ENCODE data around the gene CDIPT.
"Not testable (repeated sequence)": the region's sequence is repeated elsewhere in the genome, so short reads cannot be mapped to it uniquely, and the experiment has no call there.

CDIPT gene, protein sequence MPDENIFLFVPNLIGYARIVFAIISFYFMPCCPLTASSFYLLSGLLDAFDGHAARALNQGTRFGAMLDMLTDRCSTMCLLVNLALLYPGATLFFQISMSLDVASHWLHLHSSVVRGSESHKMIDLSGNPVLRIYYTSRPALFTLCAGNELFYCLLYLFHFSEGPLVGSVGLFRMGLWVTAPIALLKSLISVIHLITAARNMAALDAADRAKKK

DNA sequence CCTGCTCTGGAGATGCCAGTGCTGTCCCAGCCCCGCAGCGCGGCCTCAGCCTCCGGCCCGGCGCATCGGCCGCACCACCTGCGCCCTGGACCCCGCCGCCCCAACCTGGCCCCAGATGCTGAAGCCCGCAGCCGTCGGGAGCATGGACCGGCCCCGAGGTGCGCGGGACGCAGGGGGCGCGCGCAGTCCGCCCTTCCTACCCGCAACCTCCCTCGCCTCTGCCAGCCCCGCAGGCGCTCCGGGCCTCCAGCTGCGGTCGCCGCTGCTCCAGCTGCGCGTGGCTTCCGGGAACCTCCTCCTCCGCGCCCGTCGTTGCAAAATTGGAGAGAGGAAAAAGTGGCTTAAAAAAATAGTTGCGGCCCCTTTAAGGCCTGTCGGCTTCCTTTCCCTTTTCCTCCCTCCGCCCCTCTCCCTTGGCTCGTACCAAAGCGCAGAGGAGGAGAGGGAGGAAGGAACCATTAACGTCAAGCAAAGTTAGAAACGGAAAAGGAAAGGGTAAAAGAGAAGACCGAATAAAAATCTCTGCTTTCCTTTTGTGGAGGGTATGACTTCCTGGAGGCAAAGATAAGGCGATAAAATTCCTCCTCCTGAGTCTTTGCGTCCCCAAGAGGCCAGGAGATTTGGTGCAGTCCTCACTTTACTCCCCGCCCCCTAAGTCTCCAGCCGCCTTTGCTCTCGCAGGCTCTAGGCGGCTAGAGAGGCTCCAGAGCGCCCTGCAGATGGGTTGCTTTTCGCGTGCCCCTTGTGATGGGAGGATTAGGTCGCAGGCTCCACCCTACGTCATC, at the start of gene CDIPT:
Gene CDIPT, minus strand, starts transcription at position 343 of the 785 bp plus-strand sequence. CDS start 369 bp downstream, outside the sequence.
- peak; percentile 91 for DNase-seq (ENCODE audit: low read depth, low spot score)
- H3K36me3 ChIP-seq (ENCODE audit: insufficient read depth, low read length), result peaks cover 5% of the 10 kb centered on the region; the same call in 1 of the 2 replicates

DNA sequence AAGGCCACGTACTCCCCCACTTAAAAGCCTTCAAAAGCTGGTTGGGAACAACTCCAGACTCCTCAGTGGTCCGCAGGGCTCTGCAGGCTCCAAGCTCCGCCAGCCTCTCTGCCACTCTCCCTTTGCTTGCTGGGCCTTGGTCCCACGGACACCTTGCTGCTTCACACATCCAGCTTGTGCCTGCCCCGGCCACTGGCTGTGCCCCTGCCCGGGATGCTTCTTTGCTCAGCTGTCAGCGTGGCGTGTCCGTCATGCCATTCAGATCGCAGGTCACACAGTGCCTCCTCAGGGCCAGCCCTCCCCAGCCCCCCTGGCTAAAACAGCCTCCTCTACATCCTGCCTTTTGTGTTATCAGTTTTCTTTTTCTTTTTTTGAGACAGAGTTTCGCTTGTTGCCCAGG, 49.1 kb upstream of the CDIPT start:
- H3K27ac ChIP-seq, result no peak overlapping the region
- no peaks in the 10 kb centered on the region for H3K9me3 ChIP-seq (ENCODE audit: low read depth, low read length)
- H3K36me3 ChIP-seq (ENCODE audit: insufficient read depth, low read length), result no peaks in the 10 kb centered on the region
- no peak overlapping the region for H3K9ac ChIP-seq (ENCODE audit: insufficient read length)
- H3K4me3 ChIP-seq, result no peak overlapping the region
- DNase-seq (ENCODE audit: low read depth, low spot score), result no peak
- TF ChIP-seq FOXP2 (optimal IDR thresholded peaks at IDR 0.05; ENCODE audit: control extremely low read depth, extremely low read length, insufficient read depth) (no peak), EZH2 (IDR thresholded peaks at IDR 0.05) (no peak)

More for the DNA sequence above, at the start of gene CDIPT:
- TF ChIP-seq POLR2AphosphoS5 (IDR thresholded peaks at IDR 0.05; ENCODE audit: borderline replicate concordance, low read depth, low read length) (peak; percentile 46), FOXP2 (optimal IDR thresholded peaks at IDR 0.05; ENCODE audit: control extremely low read depth, extremely low read length, insufficient read depth) (no peak)
- Histone ChIP-seq H3K9me3 (ENCODE audit: low read depth, low read length) (no peaks in the 10 kb centered on the region), H3K9ac (ENCODE audit: insufficient read length) (peak within 1 kb of the TSS; percentile 94), H3K4me3 (peak within 1 kb of the TSS; percentile 94), H3K27ac (peak within 1 kb of the TSS; percentile 99)

DNA sequence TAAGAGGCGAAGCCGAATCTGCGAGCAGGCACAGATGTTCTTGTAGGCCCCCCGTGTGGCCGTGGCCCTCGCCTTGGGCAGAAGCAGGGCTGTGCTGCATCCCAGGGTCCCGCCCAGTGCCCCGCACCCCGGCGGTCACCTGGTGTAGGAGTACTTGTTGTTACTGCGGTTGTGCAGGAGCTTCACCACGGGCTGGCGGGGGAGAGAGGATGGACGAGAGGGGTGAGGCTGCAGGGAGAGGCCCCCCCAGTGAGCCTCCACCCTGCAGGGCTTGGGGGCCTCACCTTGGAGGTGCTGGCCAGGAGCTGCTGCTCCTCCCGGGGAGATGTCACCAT, 48.6 kb upstream of the CDIPT start:
- no peaks in the 10 kb centered on the region for H3K36me3 ChIP-seq (ENCODE audit: insufficient read depth, low read length)
- H3K4me3 ChIP-seq, result no peak overlapping the region
- no peak for DNase-seq (ENCODE audit: low read depth, low spot score)
- no peak overlapping the region for H3K9ac ChIP-seq (ENCODE audit: insufficient read length)
- no peak overlapping the region for H3K27ac ChIP-seq
- TF ChIP-seq FOXP2 (optimal IDR thresholded peaks at IDR 0.05; ENCODE audit: control extremely low read depth, extremely low read length, insufficient read depth) (no peak), EZH2 (IDR thresholded peaks at IDR 0.05) (no peak), POLR2AphosphoS5 (IDR thresholded peaks at IDR 0.05; ENCODE audit: borderline replicate concordance, low read depth, low read length) (no peak)
- no peaks in the 10 kb centered on the region for H3K9me3 ChIP-seq (ENCODE audit: low read depth, low read length)

DNA sequence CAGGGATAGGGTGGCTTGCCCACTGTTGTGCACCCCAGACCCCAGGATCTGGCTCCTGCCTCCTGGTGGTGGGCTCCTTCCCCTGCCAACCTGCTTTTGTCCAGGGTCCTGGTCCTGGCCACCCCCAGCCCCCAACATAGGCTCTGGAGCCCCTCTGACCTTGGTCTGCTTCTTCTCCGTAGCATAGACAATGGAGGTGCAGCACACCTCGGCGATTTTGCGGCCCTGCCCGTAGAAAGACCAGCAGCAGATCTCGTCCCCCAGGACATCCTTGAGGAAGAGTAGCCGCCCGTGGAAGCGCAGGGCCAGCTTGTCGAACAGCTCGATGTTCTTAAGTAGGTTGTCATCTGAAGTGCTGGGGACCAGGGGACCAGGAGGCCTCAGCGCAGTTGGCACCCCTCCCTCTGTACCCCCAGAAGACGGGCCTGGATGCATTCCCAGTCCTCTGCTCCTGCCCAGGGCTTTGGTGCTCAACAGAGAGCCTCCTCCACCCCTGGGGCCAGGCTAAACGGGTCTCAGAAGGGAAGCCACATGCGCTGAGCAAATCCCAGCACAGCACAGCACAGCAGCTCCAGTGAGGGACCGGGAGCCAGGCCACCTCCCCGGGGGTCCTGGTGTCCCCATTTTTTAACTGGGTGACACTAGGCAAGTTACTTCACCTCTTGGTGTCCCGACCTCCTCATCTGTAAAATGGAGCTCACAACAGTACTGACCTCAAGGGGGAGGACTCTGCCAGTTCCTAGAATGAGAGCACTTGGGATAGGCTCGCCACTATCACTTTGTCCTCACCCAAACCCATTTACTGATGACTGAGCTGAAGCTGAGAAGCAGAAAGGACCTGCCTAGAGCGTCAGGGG, 48.0 kb upstream of the CDIPT start:
- Histone ChIP-seq H3K36me3 (ENCODE audit: insufficient read depth, low read length) (no peaks in the 10 kb centered on the region), H3K9ac (ENCODE audit: insufficient read length) (no peak overlapping the region), H3K4me3 (no peak overlapping the region), H3K27ac (no peak overlapping the region), H3K9me3 (ENCODE audit: low read depth, low read length) (no peaks in the 10 kb centered on the region)
- TF ChIP-seq POLR2AphosphoS5 (IDR thresholded peaks at IDR 0.05; ENCODE audit: borderline replicate concordance, low read depth, low read length) (no peak), EZH2 (IDR thresholded peaks at IDR 0.05) (no peak), FOXP2 (optimal IDR thresholded peaks at IDR 0.05; ENCODE audit: control extremely low read depth, extremely low read length, insufficient read depth) (no peak)
- no peak for DNase-seq (ENCODE audit: low read depth, low spot score)

DNA sequence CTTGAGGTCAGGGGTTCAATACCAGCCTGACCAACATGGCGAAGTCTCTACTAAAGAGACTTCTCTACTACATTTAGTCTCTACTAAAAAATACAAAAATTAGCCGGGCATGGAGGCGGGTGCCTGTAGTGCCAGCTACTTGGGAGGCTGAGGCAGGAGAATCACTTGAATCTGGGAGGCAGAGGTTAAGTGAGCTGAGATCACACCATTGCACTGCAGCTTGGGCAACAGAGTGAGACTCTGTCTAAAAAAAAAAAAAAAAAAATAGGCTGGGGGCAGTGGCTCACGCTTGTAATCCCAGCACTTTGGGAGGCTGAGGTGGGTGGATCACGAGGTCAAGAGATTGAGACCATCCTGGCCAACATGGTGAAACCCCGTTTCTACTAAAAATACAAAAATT, 46.8 kb upstream of the CDIPT start:
- not testable (repeated sequence) for H3K36me3 ChIP-seq (ENCODE audit: insufficient read depth, low read length); H3K9me3 ChIP-seq (ENCODE audit: low read depth, low read length); H3K27ac ChIP-seq; DNase-seq (ENCODE audit: low read depth, low spot score); H3K9ac ChIP-seq (ENCODE audit: insufficient read length); H3K4me3 ChIP-seq

DNA sequence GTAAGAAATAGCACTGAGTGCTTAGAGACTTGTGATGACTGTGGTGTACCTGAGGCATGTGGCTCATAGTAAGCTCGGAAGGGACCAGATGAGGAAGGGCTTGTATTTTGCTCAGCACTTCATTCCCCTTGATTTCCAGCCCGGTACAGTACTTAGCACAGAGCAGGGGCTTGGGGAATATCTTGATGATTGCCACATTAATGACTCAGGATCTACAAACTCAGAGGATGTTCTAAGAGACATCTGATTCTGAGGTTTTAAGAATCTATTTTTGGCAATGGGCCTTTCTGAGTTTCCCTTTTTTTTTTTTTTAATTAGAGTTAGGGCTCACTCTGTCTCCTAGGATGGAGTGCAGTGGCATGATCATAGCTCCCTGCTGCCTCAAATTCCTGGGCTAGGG, 46.4 kb upstream of the CDIPT start:
- no peaks in the 10 kb centered on the region for H3K36me3 ChIP-seq (ENCODE audit: insufficient read depth, low read length)
- no peak overlapping the region for H3K4me3 ChIP-seq
- TF ChIP-seq EZH2 (IDR thresholded peaks at IDR 0.05), result no peak
- no peak for TF ChIP-seq POLR2AphosphoS5 (IDR thresholded peaks at IDR 0.05; ENCODE audit: borderline replicate concordance, low read depth, low read length)
- TF ChIP-seq FOXP2 (optimal IDR thresholded peaks at IDR 0.05; ENCODE audit: control extremely low read depth, extremely low read length, insufficient read depth), result no peak
- no peak for DNase-seq (ENCODE audit: low read depth, low spot score)
- no peak overlapping the region for H3K9ac ChIP-seq (ENCODE audit: insufficient read length)
- H3K27ac ChIP-seq, result no peak overlapping the region
- no peaks in the 10 kb centered on the region for H3K9me3 ChIP-seq (ENCODE audit: low read depth, low read length)

DNA sequence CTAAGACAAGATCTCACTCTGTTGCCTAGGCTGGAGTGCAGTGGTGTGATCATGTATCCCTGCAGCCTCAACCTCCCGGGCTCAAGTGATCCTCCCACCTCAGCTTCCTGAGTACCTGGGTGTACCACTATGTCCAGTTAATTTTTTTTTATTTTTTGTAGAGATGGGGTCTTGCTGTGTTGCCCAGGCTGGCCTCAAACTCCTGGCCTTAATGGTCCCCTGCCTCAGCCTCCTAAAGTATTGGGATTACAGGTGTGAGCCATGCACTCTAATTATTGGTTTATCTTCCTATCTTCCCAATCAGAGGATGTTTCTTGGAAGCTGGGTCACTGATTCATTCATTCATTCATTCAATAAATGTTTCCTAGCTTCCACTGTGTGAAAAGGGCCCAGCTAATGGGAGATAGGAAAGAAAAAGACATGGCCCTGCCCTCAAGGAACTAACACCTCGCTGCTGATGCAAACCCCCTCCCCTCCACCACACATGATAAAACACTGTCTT, 45.7 kb upstream of the CDIPT start:
- Histone ChIP-seq H3K9ac (ENCODE audit: insufficient read length) (no peak overlapping the region), H3K4me3 (no peak overlapping the region), H3K36me3 (ENCODE audit: insufficient read depth, low read length) (no peaks in the 10 kb centered on the region), H3K27ac (no peak overlapping the region), H3K9me3 (ENCODE audit: low read depth, low read length) (no peaks in the 10 kb centered on the region)
- DNase-seq (ENCODE audit: low read depth, low spot score), result no peak
- TF ChIP-seq FOXP2 (optimal IDR thresholded peaks at IDR 0.05; ENCODE audit: control extremely low read depth, extremely low read length, insufficient read depth), result no peak
- TF ChIP-seq EZH2 (IDR thresholded peaks at IDR 0.05), result no peak
- TF ChIP-seq POLR2AphosphoS5 (IDR thresholded peaks at IDR 0.05; ENCODE audit: borderline replicate concordance, low read depth, low read length), result no peak

DNA sequence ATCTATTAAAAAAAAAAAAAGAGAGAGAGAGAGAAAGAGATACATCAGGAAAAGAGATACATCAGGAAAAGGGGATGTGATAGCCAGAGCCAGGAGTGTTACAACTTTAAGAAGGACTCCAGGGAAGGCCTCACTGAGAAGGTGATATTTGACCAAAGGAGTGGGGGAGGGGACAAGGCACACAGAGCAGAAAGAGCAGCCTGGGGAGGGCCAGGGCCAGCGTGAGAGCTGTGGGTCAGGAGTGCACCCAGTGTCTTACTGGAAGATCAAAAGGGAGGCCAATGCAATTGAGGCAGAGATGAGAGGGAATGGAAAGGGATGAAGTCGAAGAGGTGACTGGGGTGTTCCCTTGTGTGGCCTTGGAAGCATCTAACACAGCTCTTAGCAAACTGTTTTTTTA, 44.9 kb upstream of the CDIPT start:
- Histone ChIP-seq H3K36me3 (ENCODE audit: insufficient read depth, low read length) (no peaks in the 10 kb centered on the region), H3K9ac (ENCODE audit: insufficient read length) (no peak overlapping the region), H3K9me3 (ENCODE audit: low read depth, low read length) (no peaks in the 10 kb centered on the region), H3K27ac (no peak overlapping the region), H3K4me3 (no peak overlapping the region)
- TF ChIP-seq POLR2AphosphoS5 (IDR thresholded peaks at IDR 0.05; ENCODE audit: borderline replicate concordance, low read depth, low read length) (no peak), FOXP2 (optimal IDR thresholded peaks at IDR 0.05; ENCODE audit: control extremely low read depth, extremely low read length, insufficient read depth) (no peak), EZH2 (IDR thresholded peaks at IDR 0.05) (no peak)
- no peak for DNase-seq (ENCODE audit: low read depth, low spot score)

Measured in SK-N-MC (cell line).